ENCODE measurements around the gene SOWAHA. TPM values are rescaled to one million over a fixed set of nuclear protein-coding genes. Genes with fewer than 3 reads are reported as not detected.
A peak's percentile ranks its signal among the peaks of the same experiment; 100 is the strongest.

Gene SOWAHA
- total RNA-seq, 3 donors from 2014 or later: 11.6 to 44.5 (median 24.3) TPM

DNA sequence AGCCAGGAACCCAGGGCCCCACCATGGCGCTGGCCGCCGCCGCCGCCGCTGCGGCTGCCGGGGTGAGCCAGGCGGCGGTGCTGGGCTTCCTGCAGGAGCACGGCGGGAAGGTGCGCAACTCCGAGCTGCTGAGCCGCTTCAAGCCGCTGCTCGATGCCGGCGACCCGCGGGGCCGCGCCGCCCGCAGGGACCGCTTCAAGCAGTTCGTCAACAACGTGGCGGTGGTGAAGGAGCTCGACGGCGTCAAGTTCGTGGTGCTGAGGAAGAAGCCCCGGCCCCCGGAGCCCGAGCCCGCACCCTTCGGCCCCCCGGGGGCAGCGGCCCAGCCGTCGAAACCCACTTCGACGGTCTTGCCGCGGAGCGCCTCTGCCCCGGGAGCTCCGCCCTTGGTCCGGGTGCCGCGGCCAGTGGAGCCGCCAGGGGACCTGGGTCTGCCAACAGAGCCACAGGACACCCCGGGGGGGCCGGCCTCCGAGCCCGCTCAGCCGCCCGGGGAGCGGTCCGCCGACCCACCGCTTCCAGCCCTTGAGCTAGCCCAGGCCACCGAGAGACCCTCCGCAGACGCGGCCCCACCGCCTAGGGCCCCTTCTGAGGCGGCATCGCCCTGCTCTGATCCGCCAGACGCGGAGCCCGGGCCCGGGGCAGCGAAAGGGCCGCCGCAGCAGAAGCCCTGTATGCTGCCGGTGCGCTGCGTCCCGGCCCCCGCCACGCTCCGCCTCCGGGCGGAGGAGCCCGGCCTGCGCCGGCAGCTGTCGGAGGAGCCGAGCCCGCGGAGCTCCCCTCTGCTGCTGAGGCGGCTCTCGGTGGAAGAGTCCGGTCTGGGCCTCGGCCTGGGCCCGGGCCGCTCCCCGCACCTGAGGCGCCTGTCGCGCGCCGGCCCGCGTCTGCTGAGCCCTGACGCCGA is 749 bp downstream of the SOWAHA start:
- TF ChIP-seq, protein P1, sequence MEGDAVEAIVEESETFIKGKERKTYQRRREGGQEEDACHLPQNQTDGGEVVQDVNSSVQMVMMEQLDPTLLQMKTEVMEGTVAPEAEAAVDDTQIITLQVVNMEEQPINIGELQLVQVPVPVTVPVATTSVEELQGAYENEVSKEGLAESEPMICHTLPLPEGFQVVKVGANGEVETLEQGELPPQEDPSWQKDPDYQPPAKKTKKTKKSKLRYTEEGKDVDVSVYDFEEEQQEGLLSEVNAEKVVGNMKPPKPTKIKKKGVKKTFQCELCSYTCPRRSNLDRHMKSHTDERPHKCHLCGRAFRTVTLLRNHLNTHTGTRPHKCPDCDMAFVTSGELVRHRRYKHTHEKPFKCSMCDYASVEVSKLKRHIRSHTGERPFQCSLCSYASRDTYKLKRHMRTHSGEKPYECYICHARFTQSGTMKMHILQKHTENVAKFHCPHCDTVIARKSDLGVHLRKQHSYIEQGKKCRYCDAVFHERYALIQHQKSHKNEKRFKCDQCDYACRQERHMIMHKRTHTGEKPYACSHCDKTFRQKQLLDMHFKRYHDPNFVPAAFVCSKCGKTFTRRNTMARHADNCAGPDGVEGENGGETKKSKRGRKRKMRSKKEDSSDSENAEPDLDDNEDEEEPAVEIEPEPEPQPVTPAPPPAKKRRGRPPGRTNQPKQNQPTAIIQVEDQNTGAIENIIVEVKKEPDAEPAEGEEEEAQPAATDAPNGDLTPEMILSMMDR (IDR thresholded peaks at IDR 0.05): no peak
- no peaks in the 10 kb centered on the region for H3K36me3 ChIP-seq (ENCODE audit: low read depth)
- intact Hi-C loops (cut with DNase I, micrococcal nuclease): loop anchor here in 1 of 2 donors (10.0 kb wide), 1 partner anchor 429 kb away; no protein-coding TSS in a partner anchor
- H3K4me1 ChIP-seq (ENCODE audit: low read depth): peaks cover 14% of the 10 kb centered on the region
- H3K4me3 ChIP-seq: peak overlapping the region; percentile 26
- peak; percentile 78 for ATAC-seq
- peak in 2 of 3 donors; percentile 59 to 72 for DNase-seq
- H3K9me3 ChIP-seq: no peaks in the 10 kb centered on the region

DNA sequence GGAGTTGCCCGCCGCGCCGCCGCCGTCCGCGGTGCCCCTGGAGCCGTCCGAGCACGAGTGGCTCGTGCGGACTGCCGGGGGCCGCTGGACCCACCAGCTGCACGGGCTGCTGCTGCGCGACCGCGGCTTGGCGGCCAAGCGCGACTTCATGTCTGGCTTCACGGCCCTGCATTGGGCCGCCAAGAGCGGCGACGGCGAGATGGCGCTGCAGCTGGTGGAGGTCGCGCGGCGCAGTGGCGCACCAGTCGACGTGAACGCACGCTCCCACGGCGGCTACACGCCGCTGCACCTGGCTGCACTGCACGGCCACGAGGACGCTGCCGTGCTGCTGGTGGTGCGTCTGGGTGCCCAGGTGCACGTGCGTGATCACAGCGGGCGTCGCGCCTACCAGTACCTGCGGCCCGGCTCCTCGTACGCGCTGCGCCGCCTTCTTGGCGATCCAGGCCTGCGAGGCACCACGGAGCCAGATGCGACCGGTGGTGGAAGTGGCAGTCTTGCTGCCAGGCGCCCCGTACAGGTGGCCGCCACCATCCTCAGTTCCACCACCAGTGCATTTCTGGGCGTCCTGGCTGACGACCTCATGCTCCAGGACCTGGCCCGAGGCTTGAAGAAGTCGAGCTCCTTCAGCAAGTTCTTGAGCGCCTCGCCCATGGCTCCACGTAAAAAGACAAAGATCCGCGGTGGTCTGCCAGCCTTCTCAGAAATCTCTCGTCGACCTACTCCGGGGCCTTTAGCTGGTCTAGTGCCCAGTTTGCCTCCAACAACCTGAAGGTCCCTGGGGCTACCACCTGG is 1.6 kb downstream of the SOWAHA start:
- intact Hi-C loops (cut with DNase I, micrococcal nuclease): loop anchor here in 1 of 2 donors (10.0 kb wide), 1 partner anchor 430 kb away; no protein-coding TSS in a partner anchor
- no peak for DNase-seq
- Histone ChIP-seq H3K4me1 (ENCODE audit: low read depth) (peaks cover 8% of the 10 kb centered on the region), H3K36me3 (ENCODE audit: low read depth) (no peaks in the 10 kb centered on the region), H3K9me3 (no peaks in the 10 kb centered on the region), H3K4me3 (no peak overlapping the region)
- TF ChIP-seq, protein P1 (IDR thresholded peaks at IDR 0.05): no peak
- ATAC-seq: no peak

DNA sequence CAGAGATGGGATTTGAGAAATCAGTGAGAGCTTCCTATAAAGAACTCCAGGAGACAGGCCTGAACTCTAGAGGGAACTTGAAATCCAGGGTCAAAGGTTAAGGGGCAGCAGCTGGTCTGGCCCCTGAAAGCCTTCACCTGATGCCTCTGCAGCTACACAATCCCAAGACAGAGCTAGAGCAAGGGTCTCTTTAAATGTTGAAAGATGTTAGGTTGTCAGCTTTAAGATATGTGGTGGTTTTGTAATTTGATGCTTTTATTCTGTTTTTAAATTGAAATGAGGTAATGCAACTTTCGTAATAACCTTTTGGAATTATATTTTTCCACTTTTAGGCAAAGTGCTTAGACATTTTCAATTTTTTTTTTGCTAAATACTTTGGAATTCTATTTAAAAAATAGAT is 2.4 kb downstream of the SOWAHA start:
- intact Hi-C loops (cut with DNase I, micrococcal nuclease): loop anchor here in 1 of 2 donors (10.0 kb wide), 1 partner anchor 431 kb away; no protein-coding TSS in a partner anchor
- no peak overlapping the region for H3K4me3 ChIP-seq
- no peaks in the 10 kb centered on the region for H3K9me3 ChIP-seq
- TF ChIP-seq, protein P1 (IDR thresholded peaks at IDR 0.05): no peak
- DNase-seq (no peak), ATAC-seq (no peak)
- no peaks in the 10 kb centered on the region for H3K36me3 ChIP-seq (ENCODE audit: low read depth)
- peaks cover 8% of the 10 kb centered on the region for H3K4me1 ChIP-seq (ENCODE audit: low read depth)

DNA sequence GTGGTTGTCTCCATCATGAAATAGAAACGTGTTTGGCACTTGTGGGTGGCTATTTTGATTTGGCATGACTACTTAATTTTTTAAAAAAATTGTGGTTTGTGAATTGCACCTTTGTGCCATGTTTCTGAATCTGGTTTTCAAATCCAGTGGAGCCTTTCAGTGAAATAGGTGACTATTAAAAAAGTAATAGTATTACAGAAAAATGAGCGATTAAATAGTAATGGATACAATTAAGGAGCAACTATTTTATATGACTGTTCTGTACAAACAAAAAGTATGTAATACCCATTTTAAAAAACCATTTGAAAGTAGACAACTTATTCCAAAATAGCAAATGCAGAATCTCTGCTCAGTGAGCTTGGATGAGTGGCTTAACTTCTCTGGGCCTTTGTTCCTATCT is 3.0 kb downstream of the SOWAHA start:
- H3K36me3 ChIP-seq (ENCODE audit: low read depth): no peaks in the 10 kb centered on the region
- H3K9me3 ChIP-seq: no peaks in the 10 kb centered on the region
- TF ChIP-seq, protein P1 (IDR thresholded peaks at IDR 0.05): no peak
- ATAC-seq (no peak), DNase-seq (no peak)
- H3K4me3 ChIP-seq: no peak overlapping the region
- intact Hi-C loops (cut with DNase I, micrococcal nuclease): loop anchor here in 1 of 2 donors (10.0 kb wide), 1 partner anchor 431 kb away; no protein-coding TSS in a partner anchor
- H3K4me1 ChIP-seq (ENCODE audit: low read depth): peaks cover 8% of the 10 kb centered on the region

DNA sequence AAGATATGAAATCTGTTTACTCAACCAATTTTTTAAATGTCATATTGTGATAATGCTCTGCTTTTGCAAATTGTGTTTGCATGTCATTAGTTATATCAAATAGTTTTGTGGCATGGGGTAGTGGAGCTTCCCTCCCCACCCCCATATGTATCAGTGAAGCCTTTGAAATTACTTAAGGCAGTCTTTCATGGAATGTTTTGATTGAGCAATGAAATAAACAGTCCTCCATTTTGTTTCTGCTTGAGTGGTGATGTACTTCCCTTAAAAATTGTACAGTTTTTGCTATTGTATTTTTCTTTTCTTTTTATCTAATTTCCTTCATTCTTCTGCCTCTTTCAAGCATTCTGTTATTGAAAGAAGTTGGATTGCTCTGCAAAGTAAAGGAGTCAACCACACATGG is 3.5 kb downstream of the SOWAHA start:
- Histone ChIP-seq H3K4me1 (ENCODE audit: low read depth) (peaks cover 8% of the 10 kb centered on the region), H3K36me3 (ENCODE audit: low read depth) (no peaks in the 10 kb centered on the region), H3K9me3 (no peaks in the 10 kb centered on the region), H3K4me3 (no peak overlapping the region)
- ATAC-seq: no peak
- TF ChIP-seq, protein P1 (IDR thresholded peaks at IDR 0.05): no peak
- intact Hi-C loops (cut with DNase I, micrococcal nuclease): loop anchor here in 1 of 2 donors (10.0 kb wide), 1 partner anchor 432 kb away; no protein-coding TSS in a partner anchor
- no peak for DNase-seq

All from mucosa of descending colon (tissue), 3 donors.